HG02852 (cell line): ENCODE data around the gene C6orf132.

ENCODE experiments used
- ATAC-seq: cut with Tn5 transposase; IDR thresholded peaks from one replicate; pipeline ENCODE4 v1.9.1; 2021; ENCODE audit warnings: mild to moderate bottlenecking, moderate library complexity; ENCODE audit not compliant: unreplicated experiment

C6orf132 gene

GRCh38 chr6:42135722-42136121 is 6.7 kb downstream of the C6orf132 start:
- ATAC-seq, result no peak

GRCh38 chr6:42135161-42135560 is 7.3 kb downstream of the C6orf132 start:
- no peak for ATAC-seq

- no peak for ATAC-seq
These were observed 8.5 kb downstream of the C6orf132 start for GRCh38 chr6:42133926-42134325.

GRCh38 chr6:42131531-42131930 is 10.9 kb downstream of the C6orf132 start:
- no peak for ATAC-seq

- no peak for ATAC-seq
These were observed 13.1 kb downstream of the C6orf132 start for GRCh38 chr6:42129360-42129676.

GRCh38 chr6:42128460-42129359 is 13.7 kb downstream of the C6orf132 start:
- ATAC-seq, result no peak

GRCh38 chr6:42125663-42126062 is 16.8 kb downstream of the C6orf132 start:
- no peak for ATAC-seq

- no peak for ATAC-seq
These were observed 17.2 kb downstream of the C6orf132 start for GRCh38 chr6:42125231-42125630.

GRCh38 chr6:42124223-42124836 is 18.1 kb downstream of the C6orf132 start:
- ATAC-seq, result no peak

GRCh38 chr6:42123379-42124103 is 18.9 kb downstream of the C6orf132 start:
- ATAC-seq, result no peak

GRCh38 chr6:42120895-42121865 is 21.2 kb downstream of the C6orf132 start:
- no peak for ATAC-seq

GRCh38 chr6:42118162-42119001 is 24.0 kb downstream of the C6orf132 start:
- ATAC-seq, result no peak

GRCh38 chr6:42117843-42118161 is 24.6 kb downstream of the C6orf132 start:
- ATAC-seq, result no peak

GRCh38 chr6:42113936-42114636 is 28.3 kb downstream of the C6orf132 start:
- no peak for ATAC-seq

GRCh38 chr6:42112351-42112750 is 30.1 kb downstream of the C6orf132 start:
- ATAC-seq, result no peak

- no peak for ATAC-seq
These were observed 31.7 kb downstream of the C6orf132 start for GRCh38 chr6:42110683-42111082.

- no peak for ATAC-seq
These were observed 34.3 kb downstream of the C6orf132 start for GRCh38 chr6:42108071-42108470.

- ATAC-seq, result no peak
These were observed 36.1 kb downstream of the C6orf132 start for GRCh38 chr6:42106112-42107023.
